HFF-Myc (cell line): Measurements from ENCODE around the gene RAB40C.

Experiments
- DNase-seq: peaks from one replicate; pipeline ENCODE4 v3.0.0-alpha.2; 2011; ENCODE audit warnings: low read depth; ENCODE audit errors: extremely low read depth
- H3K4me3 ChIP-seq: replicated peaks from 2 replicates; pipeline ENCODE4 v1.5.1; 2011; ENCODE audit warnings: low read depth, mild to moderate bottlenecking, control low read depth, low read length
- CTCF ChIP-seq: IDR thresholded peaks from 2 replicates; pipeline ENCODE4 v1.5.1; 2012; ENCODE audit warnings: mild to moderate bottlenecking, low read depth, low read length, control low read depth; ENCODE audit errors: missing control alignments

RAB40C gene

GRCh38 chr16:629185-629832, 39.4 kb downstream of the RAB40C start:
- no peak for TF ChIP-seq CTCF
- DNase-seq, result no peak
- no peak overlapping the region for H3K4me3 ChIP-seq

- DNase-seq, result no peak
- H3K4me3 ChIP-seq, result no peak overlapping the region
- no peak for TF ChIP-seq CTCF
These were observed 40.0 kb downstream of the RAB40C start for GRCh38 chr16:629833-630248.

- no peak overlapping the region for H3K4me3 ChIP-seq
- DNase-seq, result no peak
- TF ChIP-seq CTCF, result no peak
These were observed 40.5 kb downstream of the RAB40C start for GRCh38 chr16:630249-630814.

- no peak for TF ChIP-seq CTCF
- no peak for DNase-seq
- H3K4me3 ChIP-seq, result no peak within 1 kb of the TSS
These were observed 41.0 kb downstream of the RAB40C start, which contains the start of gene WFIKKN1 for GRCh38 chr16:630815-631405. Gene WFIKKN1, plus strand, starts transcription at chr16:630985. Its CDS starts 269 bp downstream, at chr16:631254.

GRCh38 chr16:631808-632358, 42.0 kb downstream of the RAB40C start:
- no peak for DNase-seq
- no peak overlapping the region for H3K4me3 ChIP-seq
- no peak for TF ChIP-seq CTCF

- no peak overlapping the region for H3K4me3 ChIP-seq
- TF ChIP-seq CTCF, result no peak
- no peak for DNase-seq
These were observed 42.8 kb downstream of the RAB40C start for GRCh38 chr16:632486-633335.
